Activated CD4-positive, alpha-beta T cell treated with anti-CD3 and anti-CD28 coated beads, Interleukin-2, amount 50 U/mL, for 1 hour (primary cell): ENCODE measurements around the gene NAPSA.
"Not testable (repeated sequence)": the region's sequence is repeated elsewhere in the genome, so short reads cannot be mapped to it uniquely, and the experiment has no call there.

Experiments
- DNase-seq: peaks from one replicate; pipeline ENCODE4 v3.0.0-alpha.2; 2020

NAPSA gene

DNA sequence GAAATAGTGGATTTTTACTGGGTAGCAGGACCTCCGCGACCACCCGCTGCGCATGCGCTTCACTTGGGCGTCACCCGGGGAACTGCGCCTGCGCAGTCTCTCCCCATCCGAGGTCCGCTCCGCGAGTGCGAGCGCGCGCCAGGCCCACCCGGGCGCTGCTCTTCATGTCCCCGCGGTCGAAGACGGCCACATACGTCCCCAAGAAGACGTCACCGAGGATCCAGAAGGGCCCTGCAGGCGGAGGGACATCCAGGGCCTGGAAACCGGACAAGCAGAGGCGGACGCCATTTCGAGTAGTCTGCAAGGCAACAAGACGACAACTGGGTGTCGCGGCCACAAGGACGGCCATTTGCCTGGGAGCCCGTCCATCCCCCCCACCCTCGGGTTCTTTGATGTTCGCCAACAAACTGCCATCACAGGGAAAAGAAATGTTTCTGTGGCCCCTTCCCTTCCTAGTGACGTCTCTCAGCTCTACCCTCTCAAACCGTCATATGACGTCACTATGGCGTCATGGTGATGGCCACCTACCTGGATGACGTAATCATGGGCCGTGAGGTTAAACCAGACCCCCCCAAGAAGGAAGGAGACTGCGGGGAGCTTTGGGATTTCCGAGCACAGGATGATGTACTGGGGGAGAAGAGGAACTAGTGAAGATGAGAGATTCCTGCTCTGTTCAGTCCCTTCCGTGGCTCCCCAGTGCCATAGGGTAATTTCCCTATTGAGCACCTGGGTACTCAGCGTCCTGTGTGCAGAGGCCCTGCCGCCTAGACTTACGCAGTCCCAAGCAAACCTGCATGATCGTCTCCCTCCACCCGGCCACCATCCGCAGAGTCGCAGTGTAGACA is 6.7 kb downstream of the NAPSA start:
- peak; percentile 68 for DNase-seq

- DNase-seq, result peak; percentile 83
Measured at GRCh38 chr19:50357178-50358100, 8.0 kb downstream of the NAPSA start.

GRCh38 chr19:50356691-50357177 is 8.7 kb downstream of the NAPSA start:
- no peak for DNase-seq

GRCh38 chr19:50353487-50353880 is 12.0 kb downstream of the NAPSA start:
- DNase-seq, result not testable (repeated sequence)

DNA sequence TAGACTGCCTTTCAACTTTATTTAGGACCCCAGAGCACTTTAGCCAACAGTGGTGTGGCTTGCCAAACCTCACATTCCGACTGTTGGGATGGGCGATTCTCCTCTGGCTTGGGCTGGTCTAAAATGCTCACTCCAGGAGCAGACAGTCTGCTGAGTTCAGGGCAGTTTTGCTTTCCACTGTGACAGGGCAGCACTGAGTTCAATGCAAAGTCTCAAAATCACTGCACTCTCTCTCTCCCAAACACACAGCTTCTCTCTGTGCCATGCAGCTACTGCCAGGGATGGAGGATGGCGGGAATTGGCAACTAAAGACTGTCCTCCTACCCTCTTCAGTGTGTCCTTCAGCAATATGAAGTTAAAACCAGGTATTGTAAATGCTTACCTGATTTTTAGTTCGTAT is 13.2 kb downstream of the NAPSA start:
- no peak for DNase-seq

DNA sequence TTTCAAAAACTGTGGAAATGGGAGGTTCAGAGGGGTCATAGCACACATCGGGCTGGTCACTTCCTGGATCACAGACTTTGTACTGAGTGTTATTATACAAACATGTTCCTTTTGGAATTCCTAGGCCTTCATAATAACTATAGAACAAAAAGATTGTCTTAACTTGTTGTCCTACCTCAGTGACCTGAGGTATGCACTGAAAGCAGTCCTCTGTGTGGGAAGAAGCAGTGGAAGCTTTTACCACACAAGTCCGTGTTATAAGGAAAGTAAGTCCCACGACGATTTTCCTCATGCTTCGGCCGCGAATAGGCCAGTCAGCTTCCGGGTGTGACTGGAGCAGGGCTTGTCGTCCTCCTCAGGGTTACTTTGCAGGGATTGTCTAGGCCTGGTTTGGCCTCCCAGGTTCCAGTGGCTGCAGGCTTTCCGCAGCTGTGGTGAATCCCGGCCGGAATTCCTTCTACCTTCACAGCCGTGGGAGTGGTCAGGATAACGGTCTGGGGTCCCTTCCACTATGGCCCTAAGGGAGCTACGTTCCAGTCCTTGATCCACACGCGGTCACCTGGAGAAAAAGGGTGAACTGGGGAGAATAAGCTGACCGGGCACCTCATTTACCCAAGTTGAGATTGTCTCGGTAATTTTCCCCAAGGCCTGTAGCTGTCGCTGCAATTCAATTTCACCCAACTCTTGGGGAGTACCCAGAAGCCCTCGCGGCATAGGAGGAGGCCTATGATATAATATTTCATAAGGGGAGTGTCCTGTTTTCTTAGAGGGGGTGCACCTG is 16.0 kb downstream of the NAPSA start:
- DNase-seq, result no peak

- not testable (repeated sequence) for DNase-seq
Measured at GRCh38 chr19:50347089-50347581, 18.3 kb downstream of the NAPSA start.

GRCh38 chr19:50344661-50345318 is 20.6 kb downstream of the NAPSA start:
- no peak for DNase-seq

DNA sequence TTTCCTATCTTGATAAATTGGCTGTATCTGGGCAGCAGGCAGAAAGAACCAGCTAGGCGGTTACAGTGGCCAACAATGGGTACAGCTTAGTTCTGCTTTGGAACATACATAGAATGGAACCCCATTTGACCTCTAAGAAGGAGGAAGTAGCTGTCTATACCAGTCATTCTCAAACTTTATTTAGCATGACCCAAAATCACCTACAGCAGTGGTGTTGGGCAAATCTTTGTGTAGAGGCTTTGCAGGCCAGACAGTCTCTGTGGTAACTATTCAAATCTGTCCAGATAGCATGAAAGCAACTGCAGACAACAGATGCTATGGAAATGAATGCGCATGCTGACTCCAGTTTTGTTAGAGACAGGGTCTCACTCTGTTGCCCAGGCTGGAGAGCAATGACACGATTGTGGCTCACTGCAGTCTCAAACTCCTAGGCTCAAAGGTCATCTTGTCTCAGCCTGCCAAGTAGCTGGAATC is 24.3 kb downstream of the NAPSA start:
- no peak for DNase-seq

- DNase-seq, result no peak
Measured at GRCh38 chr19:50340331-50340730, 25.1 kb downstream of the NAPSA start.

DNA sequence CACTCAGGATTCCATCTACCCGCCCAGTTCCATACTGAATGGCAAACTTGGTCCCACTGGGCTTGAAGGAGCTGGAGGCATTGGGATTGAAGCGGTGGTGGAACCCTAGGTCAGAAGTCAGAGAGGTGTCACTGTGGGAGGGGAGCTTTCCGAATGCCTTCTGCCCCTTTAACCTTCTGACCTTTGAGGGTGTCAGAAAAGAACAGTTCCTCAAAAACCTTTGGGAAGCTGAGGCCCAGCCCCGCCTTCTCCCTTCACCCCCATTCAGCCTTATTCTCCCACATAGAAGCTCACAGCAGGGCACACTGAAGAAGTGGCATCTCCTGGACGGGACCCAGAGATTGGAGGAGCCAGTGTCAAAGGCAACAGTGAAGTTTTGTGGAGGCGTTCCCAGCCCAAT is 28.4 kb downstream of the NAPSA start:
- DNase-seq, result not testable (repeated sequence)

- DNase-seq, result no peak
Measured at GRCh38 chr19:50334741-50335421, 30.6 kb downstream of the NAPSA start.

GRCh38 chr19:50333737-50334617 is 31.5 kb downstream of the NAPSA start:
- peak; percentile 78 for DNase-seq

DNA sequence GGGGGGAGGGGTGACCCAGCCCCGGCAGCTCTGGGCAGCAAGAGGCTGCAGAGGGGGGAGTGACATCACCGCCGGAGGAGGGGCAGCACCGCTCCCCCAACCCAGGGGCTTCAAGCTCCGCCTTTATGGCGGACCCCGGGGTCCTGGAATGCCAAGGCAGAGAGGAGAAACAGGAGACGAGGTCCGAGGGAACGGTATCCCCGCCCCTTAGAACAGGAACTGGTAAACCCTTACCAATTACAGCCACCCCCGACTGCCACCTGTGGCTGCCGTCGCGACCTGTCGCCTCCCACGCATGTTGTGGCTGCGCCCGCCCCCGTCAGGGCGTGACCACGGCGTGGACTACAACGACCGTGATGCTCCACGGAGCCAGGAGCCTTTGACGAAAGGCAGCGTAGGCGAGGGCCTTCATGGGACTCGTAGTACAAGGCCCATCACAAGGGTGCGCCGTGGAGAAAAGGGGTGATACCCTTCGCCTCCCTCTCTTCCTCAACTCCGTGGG is 32.2 kb downstream of the NAPSA start:
- peak; percentile 88 for DNase-seq

DNA sequence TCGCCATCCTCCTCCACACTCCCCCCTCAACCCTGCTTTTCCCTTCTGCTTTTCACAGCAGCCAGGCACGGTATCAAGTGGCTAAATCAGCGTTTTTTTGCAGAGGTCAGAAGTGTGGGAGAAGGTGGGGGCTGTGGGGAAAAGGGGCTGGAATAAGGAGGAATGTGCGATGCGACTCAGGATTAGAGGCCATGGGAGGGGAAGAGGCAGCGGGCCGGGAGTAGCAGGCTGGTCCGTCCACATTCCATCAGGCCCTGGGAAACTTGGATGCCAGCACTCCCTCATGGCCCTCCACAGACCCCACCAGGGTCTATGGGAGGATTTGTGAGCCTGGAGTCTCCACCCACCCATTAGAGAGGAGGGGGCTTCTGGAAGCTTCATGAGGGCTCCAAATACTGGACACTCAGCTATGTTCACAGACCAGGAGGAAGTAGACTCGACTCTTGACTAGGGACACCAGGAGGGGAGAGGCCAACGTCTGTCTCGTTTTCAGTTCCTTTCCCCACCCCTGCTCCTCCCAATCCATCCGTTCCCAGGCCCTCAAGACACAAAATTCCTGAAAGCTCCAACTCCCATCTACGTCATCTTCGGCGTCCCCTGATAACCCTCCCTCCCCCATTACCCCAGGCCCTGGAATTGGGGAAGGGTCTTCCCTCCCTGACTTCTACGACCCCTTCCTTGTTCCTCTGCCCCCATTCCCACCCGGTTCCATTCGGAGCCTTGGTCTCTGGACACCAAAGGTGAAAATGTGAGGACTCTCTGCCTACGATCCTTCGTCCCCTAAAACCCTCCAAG is 33.0 kb downstream of the NAPSA start:
- no peak for DNase-seq

DNA sequence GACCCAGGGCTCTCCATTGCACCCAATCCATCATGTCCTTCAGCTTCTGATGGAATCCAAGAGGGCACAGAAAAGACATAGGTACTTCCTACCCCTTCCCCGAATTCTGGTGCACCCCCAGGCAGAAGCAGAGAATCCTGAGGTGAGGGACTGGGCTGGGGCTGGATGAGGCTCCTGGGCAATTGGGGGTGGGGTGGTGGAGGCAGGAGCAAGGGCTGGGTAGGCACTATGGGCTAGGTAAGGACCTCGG is 33.5 kb downstream of the NAPSA start:
- no peak for DNase-seq

GRCh38 chr19:50331221-50331993 is 34.0 kb downstream of the NAPSA start:
- no peak for DNase-seq

DNA sequence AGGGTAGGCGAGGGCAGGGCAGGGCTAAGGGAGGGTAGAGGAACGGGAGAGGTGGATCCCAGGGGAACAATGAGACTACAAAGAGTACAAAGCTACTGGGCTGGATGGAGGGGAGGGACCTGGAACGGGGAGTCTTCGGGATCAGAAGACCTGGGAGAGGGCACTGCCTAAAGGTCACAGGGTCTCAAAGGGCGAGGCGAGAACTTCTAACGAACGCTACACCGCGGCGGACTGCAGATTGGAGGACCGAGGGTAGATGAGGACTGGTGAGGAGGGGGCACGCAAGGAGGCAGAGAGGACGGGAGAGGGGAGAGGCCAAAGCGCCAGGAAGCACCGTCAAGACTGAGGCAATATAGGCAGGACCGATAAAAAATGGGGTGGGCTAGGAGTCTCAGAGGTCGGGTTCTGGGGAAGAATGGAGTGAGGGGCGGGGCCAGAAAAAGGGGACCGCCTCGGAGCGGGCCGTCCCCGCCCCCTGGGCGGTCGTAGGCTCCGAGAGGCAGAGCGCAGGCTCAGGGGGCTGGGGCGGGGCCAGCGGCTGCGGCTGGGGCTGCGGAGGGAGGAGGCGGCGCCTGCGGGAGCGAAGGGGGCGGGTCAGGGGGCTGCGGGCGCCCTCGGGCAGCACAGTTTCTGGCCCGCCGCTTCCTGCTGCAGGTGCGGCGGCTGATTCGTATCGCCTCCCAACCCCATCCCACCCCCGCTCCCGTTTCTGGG is 34.9 kb downstream of the NAPSA start:
- DNase-seq, result peak; percentile 77
